Stimulated activated CD8-positive, alpha-beta memory T cell treated with anti-CD3 and anti-CD28 coated beads, Interleukin-12 subunit alpha, Interleukin-12 subunit beta, amount 100 ng/mL, for 4 hours (primary cell): ENCODE data around the gene MSMP.

Experiments
- DNase-seq: peaks from one replicate; pipeline ENCODE4 v3.0.0-alpha.2; 2020; ENCODE audit warnings: low read depth

The MSMP gene

GRCh38 chr9:35743452-35743851 is 10.6 kb downstream of the MSMP start:
- DNase-seq = no peak

GRCh38 chr9:35741740-35742139 is 12.3 kb downstream of the MSMP start:
- DNase-seq = no peak

GRCh38 chr9:35740243-35740642 is 13.8 kb downstream of the MSMP start:
- no peak for DNase-seq

- no peak for DNase-seq
These were observed 15.2 kb downstream of the MSMP start for GRCh38 chr9:35738924-35739323.

- DNase-seq = no peak
These were observed 15.9 kb downstream of the MSMP start for GRCh38 chr9:35738186-35738585.

GRCh38 chr9:35737143-35737542 is 16.9 kb downstream of the MSMP start:
- no peak for DNase-seq

GRCh38 chr9:35736201-35736633 is 17.9 kb downstream of the MSMP start:
- DNase-seq = no peak

GRCh38 chr9:35734096-35734495 is 20.0 kb downstream of the MSMP start:
- no peak for DNase-seq

GRCh38 chr9:35732800-35733541 is 21.1 kb downstream of the MSMP start:
- DNase-seq = no peak

GRCh38 chr9:35732185-35732799 is 21.8 kb downstream of the MSMP start, which contains the start of the genes CREB3 and TLN1:
CREB3 (plus strand) TSS chr9:35732666; CDS start chr9:35732773, 107 bp downstream.
TLN1 (minus strand) TSS chr9:35732195; CDS start chr9:35725694, 6,501 bp downstream.
- peak; percentile 93 for DNase-seq

GRCh38 chr9:35731415-35732184 is 22.5 kb downstream of the MSMP start:
- DNase-seq = no peak

GRCh38 chr9:35730486-35730854 is 23.6 kb downstream of the MSMP start:
- no peak for DNase-seq

GRCh38 chr9:35729700-35730485 is 24.2 kb downstream of the MSMP start:
- no peak for DNase-seq

GRCh38 chr9:35729101-35729500 is 25.0 kb downstream of the MSMP start:
- DNase-seq = no peak

GRCh38 chr9:35728041-35728971 is 25.8 kb downstream of the MSMP start:
- no peak for DNase-seq

GRCh38 chr9:35727676-35728040 is 26.4 kb downstream of the MSMP start:
- no peak for DNase-seq

GRCh38 chr9:35726931-35727330 is 27.1 kb downstream of the MSMP start:
- no peak for DNase-seq

GRCh38 chr9:35725362-35725761 is 28.7 kb downstream of the MSMP start:
- no peak for DNase-seq

- no peak for DNase-seq
These were observed 30.2 kb downstream of the MSMP start for GRCh38 chr9:35723908-35724307.

GRCh38 chr9:35723426-35723825 is 30.6 kb downstream of the MSMP start:
- no peak for DNase-seq

GRCh38 chr9:35719546-35719945 is 34.5 kb downstream of the MSMP start:
- no peak for DNase-seq
